Neural cell (in vitro differentiated cells): ENCODE measurements around the gene MRPL1. TPM values are rescaled to one million over a fixed set of nuclear protein-coding genes. Genes with fewer than 3 reads are reported as not detected.

Experiments
- H2AFZ ChIP-seq: fragments of 200-600, 300-800 bp; sonication (generic), shearing (Covaris generic); 2 replicates; pipeline ENCODE4 v1.6.0; 2014; ENCODE audit warnings: low read depth, mild to moderate bottlenecking, antibody characterized with exemption, low read length, moderate library complexity
- H3F3A ChIP-seq: fragments of 200-600 bp; shearing (Covaris generic); 2 replicates; pipeline ENCODE4 v1.6.1; 2016; ENCODE audit warnings: mild to moderate bottlenecking, moderate library complexity, mixed read lengths, antibody characterized with exemption, low read length; ENCODE audit not compliant: insufficient read depth, poor library complexity, severe bottlenecking
- H3K27ac ChIP-seq: fragments of 200-600, 300-800 bp; sonication (generic), shearing (Covaris generic); 2 replicates; pipeline ENCODE4 v1.5.1; 2014; ENCODE audit warnings: mild to moderate bottlenecking, low read length, moderate library complexity
- H3K27me3 ChIP-seq: fragments of 300-800, 200-600 bp; sonication (generic), shearing (Covaris generic); 2 replicates; pipeline ENCODE4 v1.6.0; 2014; ENCODE audit warnings: mild to moderate bottlenecking, low read depth, low read length, moderate library complexity; ENCODE audit not compliant: insufficient read depth
- H3K36me3 ChIP-seq: fragments of 300-800, 200-600 bp; sonication (generic), shearing (Covaris generic); 2 replicates; pipeline ENCODE4 v1.5.1; 2014; ENCODE audit warnings: mild to moderate bottlenecking, antibody characterized with exemption, low read length, moderate library complexity; ENCODE audit not compliant: insufficient read depth
- H3K4me2 ChIP-seq: fragments of 300-800, 200-600 bp; sonication (generic), shearing (Covaris generic); 2 replicates; pipeline ENCODE4 v1.6.0; 2014; ENCODE audit warnings: mild to moderate bottlenecking, low read length
- H3K4me3 ChIP-seq: fragments of 300-800, 200-600 bp; sonication (generic), shearing (Covaris generic); 2 replicates; pipeline ENCODE4 v1.5.1; 2014; ENCODE audit warnings: mild to moderate bottlenecking, low read length, moderate library complexity
- H3K79me2 ChIP-seq: fragments of 200-600 bp; shearing (Covaris generic); replicated peaks from 2 replicates; pipeline ENCODE4 v1.6.0; 2014; ENCODE audit warnings: mild to moderate bottlenecking, low read length, moderate library complexity; ENCODE audit not compliant: insufficient read depth
- H3K9ac ChIP-seq: fragments of 300-800, 200-600 bp; sonication (generic), shearing (Covaris generic); 2 replicates; pipeline ENCODE4 v1.6.1; 2016; ENCODE audit warnings: mild to moderate bottlenecking, low read length, mixed read lengths
- H3K9me2 ChIP-seq: fragments of 200-600 bp; shearing (Covaris generic); 2 replicates; pipeline ENCODE4 v1.6.1; 2016; ENCODE audit warnings: mild to moderate bottlenecking, low read length, mixed read lengths; ENCODE audit not compliant: insufficient read depth
- H3K9me3 ChIP-seq: fragments of 200-600, 300-800 bp; sonication (generic), shearing (Covaris generic); 2 replicates; pipeline ENCODE4 v1.6.1; 2016; ENCODE audit warnings: mild to moderate bottlenecking, mixed run types, low read length, moderate library complexity, mixed read lengths
- H4K20me1 ChIP-seq: fragments of 200-600 bp; shearing (Covaris generic); 2 replicates; pipeline ENCODE4 v1.6.1; 2016; ENCODE audit warnings: mild to moderate bottlenecking, mixed run types; ENCODE audit not compliant: insufficient read depth
- EP300 ChIP-seq: fragments of 450-650 bp; conservative IDR thresholded peaks from 2 replicates; pipeline ENCODE4 v1.6.1; 2014; ENCODE audit warnings: antibody characterized with exemption, mild to moderate bottlenecking, moderate library complexity; ENCODE audit not compliant: poor library complexity, severe bottlenecking
- EZH2 ChIP-seq: fragments of 200-600, 300-800 bp; shearing (Covaris generic), sonication (generic); IDR thresholded peaks from 2 replicates; pipeline ENCODE4 v1.6.1; 2014; ENCODE audit warnings: antibody characterized with exemption, low read length, borderline replicate concordance, mild to moderate bottlenecking; ENCODE audit not compliant: insufficient read depth, poor library complexity, severe bottlenecking
- MXI1 ChIP-seq: fragments of 450-650 bp; conservative IDR thresholded peaks from 2 replicates; pipeline ENCODE4 v1.6.1; 2014; ENCODE audit warnings: antibody characterized with exemption, mild to moderate bottlenecking; ENCODE audit not compliant: poor library complexity, severe bottlenecking
- POLR2AphosphoS5 ChIP-seq: IDR thresholded peaks from 2 replicates; pipeline ENCODE4 v1.6.1; 2012
- RAD21 ChIP-seq: fragments of 450-650 bp; conservative IDR thresholded peaks from 2 replicates; pipeline ENCODE4 v1.6.1; 2014; ENCODE audit warnings: antibody characterized with exemption, mild to moderate bottlenecking, moderate library complexity
- SMC3 ChIP-seq: fragments of 450-650 bp; conservative IDR thresholded peaks from 2 replicates; pipeline ENCODE4 v1.6.1; 2014; ENCODE audit warnings: antibody characterized with exemption, mild to moderate bottlenecking, moderate library complexity; ENCODE audit not compliant: poor library complexity
- TAF1 ChIP-seq: IDR thresholded peaks from 2 replicates; pipeline ENCODE4 v1.6.1; 2012; ENCODE audit warnings: low read depth
- polyA plus RNA-seq: library from polyadenylated mRNA; depleted of rRNA; stranded (reverse); fragments of >200 nt; gene quantifications from 2 replicates; pipeline ENCODE4 v1.2.3, GENCODE V29; 2014
- TF ChIP-seq, protein P1 (sequence below): IDR thresholded peaks from 2 replicates; pipeline ENCODE4 v1.6.1; 2012; ENCODE audit warnings: borderline replicate concordance
- TF ChIP-seq, protein P2 (sequence below): fragments of 450-650 bp; IDR thresholded peaks from 2 replicates; pipeline ENCODE4 v1.5.1; 2014; ENCODE audit warnings: antibody characterized with exemption, mild to moderate bottlenecking, moderate library complexity; ENCODE audit not compliant: poor library complexity, severe bottlenecking

The MRPL1 gene
- polyA plus RNA-seq, 1 donor from 2014 or later: 41.9 TPM

DNA sequence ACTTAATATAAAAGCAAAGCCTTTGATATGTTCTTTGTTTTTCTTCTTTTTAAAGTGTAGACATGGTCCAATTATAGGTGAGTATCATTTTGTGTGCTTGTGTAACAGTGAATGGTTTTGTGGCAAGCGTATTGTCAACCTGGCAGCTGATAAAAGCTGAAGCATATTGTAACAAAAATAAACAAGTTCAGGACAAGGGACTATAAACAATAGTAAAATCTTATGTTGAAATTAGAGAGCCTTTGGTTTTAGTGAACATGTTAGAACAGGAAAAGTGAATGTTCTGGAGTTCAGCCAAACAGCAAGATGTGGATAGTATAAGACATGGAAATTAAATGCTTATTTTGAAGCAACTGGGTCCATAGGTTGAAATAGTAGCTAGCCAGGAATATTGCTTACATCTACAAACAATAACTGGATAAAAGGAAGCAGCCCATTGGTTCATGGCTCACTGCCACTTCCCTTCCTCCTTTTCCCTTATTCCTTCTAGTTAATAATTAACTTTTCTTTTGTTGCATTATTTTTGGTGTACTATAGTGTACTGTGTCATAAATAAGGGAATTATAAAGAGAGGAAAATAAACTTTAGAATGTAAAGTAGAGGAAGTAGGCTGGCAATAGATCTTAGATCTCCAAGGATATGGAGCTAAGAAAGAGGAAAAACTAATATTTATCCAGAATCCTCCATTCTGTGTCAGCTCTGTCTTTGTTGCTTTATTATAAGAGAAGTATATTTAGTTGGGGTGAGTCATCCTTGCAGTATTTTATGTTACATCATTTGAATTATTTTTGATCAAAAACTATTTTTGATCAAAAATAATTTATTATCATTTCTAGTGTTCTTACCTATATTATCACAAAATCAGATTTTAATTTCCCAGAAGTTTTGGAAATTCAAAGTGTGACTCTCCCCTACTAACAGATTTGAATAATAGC lies 65.6 kb downstream of the MRPL1 start:
- TF ChIP-seq, protein P1, sequence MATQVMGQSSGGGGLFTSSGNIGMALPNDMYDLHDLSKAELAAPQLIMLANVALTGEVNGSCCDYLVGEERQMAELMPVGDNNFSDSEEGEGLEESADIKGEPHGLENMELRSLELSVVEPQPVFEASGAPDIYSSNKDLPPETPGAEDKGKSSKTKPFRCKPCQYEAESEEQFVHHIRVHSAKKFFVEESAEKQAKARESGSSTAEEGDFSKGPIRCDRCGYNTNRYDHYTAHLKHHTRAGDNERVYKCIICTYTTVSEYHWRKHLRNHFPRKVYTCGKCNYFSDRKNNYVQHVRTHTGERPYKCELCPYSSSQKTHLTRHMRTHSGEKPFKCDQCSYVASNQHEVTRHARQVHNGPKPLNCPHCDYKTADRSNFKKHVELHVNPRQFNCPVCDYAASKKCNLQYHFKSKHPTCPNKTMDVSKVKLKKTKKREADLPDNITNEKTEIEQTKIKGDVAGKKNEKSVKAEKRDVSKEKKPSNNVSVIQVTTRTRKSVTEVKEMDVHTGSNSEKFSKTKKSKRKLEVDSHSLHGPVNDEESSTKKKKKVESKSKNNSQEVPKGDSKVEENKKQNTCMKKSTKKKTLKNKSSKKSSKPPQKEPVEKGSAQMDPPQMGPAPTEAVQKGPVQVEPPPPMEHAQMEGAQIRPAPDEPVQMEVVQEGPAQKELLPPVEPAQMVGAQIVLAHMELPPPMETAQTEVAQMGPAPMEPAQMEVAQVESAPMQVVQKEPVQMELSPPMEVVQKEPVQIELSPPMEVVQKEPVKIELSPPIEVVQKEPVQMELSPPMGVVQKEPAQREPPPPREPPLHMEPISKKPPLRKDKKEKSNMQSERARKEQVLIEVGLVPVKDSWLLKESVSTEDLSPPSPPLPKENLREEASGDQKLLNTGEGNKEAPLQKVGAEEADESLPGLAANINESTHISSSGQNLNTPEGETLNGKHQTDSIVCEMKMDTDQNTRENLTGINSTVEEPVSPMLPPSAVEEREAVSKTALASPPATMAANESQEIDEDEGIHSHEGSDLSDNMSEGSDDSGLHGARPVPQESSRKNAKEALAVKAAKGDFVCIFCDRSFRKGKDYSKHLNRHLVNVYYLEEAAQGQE: no peak
- no peak for TF ChIP-seq MXI1
- no peak for TF ChIP-seq EZH2
- TF ChIP-seq, protein P2, sequence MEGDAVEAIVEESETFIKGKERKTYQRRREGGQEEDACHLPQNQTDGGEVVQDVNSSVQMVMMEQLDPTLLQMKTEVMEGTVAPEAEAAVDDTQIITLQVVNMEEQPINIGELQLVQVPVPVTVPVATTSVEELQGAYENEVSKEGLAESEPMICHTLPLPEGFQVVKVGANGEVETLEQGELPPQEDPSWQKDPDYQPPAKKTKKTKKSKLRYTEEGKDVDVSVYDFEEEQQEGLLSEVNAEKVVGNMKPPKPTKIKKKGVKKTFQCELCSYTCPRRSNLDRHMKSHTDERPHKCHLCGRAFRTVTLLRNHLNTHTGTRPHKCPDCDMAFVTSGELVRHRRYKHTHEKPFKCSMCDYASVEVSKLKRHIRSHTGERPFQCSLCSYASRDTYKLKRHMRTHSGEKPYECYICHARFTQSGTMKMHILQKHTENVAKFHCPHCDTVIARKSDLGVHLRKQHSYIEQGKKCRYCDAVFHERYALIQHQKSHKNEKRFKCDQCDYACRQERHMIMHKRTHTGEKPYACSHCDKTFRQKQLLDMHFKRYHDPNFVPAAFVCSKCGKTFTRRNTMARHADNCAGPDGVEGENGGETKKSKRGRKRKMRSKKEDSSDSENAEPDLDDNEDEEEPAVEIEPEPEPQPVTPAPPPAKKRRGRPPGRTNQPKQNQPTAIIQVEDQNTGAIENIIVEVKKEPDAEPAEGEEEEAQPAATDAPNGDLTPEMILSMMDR: no peak
- H3K4me2 ChIP-seq: no peak overlapping the region
- no peaks in the 10 kb centered on the region for H3F3A ChIP-seq
- no peaks in the 10 kb centered on the region for H3K9me2 ChIP-seq
- no peaks in the 10 kb centered on the region for H3K79me2 ChIP-seq
- H3K27ac ChIP-seq: no peak overlapping the region
- H3K9ac ChIP-seq: no peak overlapping the region
- peaks cover 4% of the 10 kb centered on the region for H3K9me3 ChIP-seq
- no peak overlapping the region for H3K4me3 ChIP-seq
- no peaks in the 10 kb centered on the region for H4K20me1 ChIP-seq
- no peak overlapping the region for H2AFZ ChIP-seq
- H3K27me3 ChIP-seq: no peaks in the 10 kb centered on the region
- no peaks in the 10 kb centered on the region for H3K36me3 ChIP-seq

DNA sequence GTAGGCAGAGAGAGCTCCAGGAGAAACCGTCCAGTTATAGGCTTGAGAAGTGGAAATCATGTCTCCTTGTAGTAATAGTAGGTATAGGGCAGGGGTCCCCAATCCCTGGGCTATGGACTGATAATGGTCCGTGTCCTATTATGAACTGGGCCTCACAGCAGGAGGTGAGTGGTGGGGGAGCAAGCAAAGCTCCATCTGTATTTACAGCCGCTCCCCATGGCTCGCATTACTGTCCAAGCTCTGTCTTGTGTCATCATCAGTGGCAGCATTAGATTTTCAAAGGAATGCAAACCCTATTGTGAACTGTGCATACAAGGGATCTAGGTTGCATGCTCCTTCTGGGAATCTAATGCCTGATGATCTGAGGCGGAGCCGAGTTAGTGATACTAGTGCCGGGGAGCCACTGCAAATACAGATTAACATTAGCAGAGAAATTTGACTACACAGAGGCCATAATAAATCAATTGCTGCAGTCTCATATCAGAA lies 67.6 kb downstream of the MRPL1 start:
- Histone ChIP-seq H4K20me1 (no peaks in the 10 kb centered on the region), H3K36me3 (no peaks in the 10 kb centered on the region), H3K79me2 (no peaks in the 10 kb centered on the region), H3K9me3 (peaks cover 4% of the 10 kb centered on the region), H3K4me2 (no peak overlapping the region), H3K4me3 (no peak overlapping the region), H3K27ac (no peak overlapping the region), H2AFZ (no peak overlapping the region), H3K9ac (no peak overlapping the region), H3K27me3 (no peaks in the 10 kb centered on the region), H3F3A (no peaks in the 10 kb centered on the region), H3K9me2 (no peaks in the 10 kb centered on the region)
- TF ChIP-seq POLR2AphosphoS5 (no peak), RAD21 (no peak), TAF1 (no peak), MXI1 (no peak), EZH2 (no peak), SMC3 (no peak), EP300 (no peak)
- TF ChIP-seq, protein P2: no peak
- TF ChIP-seq, protein P1: no peak
